ENCODE data around the gene GMPR. TPM values are rescaled to one million over a fixed set of nuclear protein-coding genes. Genes with fewer than 3 reads are reported as not detected.

GMPR gene
- total RNA-seq (2022; extraction: Qiagen RNA extraction; ENCODE audit: low read depth), result 2.2 to 3.8 TPM (median 3.3 TPM) in 5 replicates

GRCh38 chr6:16238057-16238962 is at the start of gene GMPR:
Gene GMPR, plus strand, starts transcription at chr6:16238587. Its CDS starts 107 bp downstream, at chr6:16238694.

Other genes starting within 250 kb of the GMPR start
- gene MYLIP, start 109.5 kb upstream of the GMPR start, total RNA-seq (2022; extraction: Qiagen RNA extraction; ENCODE audit: low read depth), result 2.5 to 3.1 TPM (median 2.8 TPM) in 5 replicates

Measured in A549 treated with ZK216348 at 1 μM for 4 hours (cell line).